ENCODE results near the gene KCNK3.

- TF ChIP-seq POLR2AphosphoS5 (IDR thresholded peaks at IDR 0.05) (no peak), CTCF (IDR thresholded peaks at IDR 0.05) (no peak)
Measured at GRCh38 chr2:26752656-26753055, 60.1 kb downstream of the KCNK3 start.
